CD4-positive, alpha-beta T cell treated with Interleukin-4 for 1 hour (primary cell): Measurements from ENCODE around the gene SIGMAR1.
A peak's percentile ranks its signal among the peaks of the same experiment; 100 is the strongest.

Experiments used
- DNase-seq, 2 donors: peaks; one replicate each; pipeline ENCODE4 v3.0.0-alpha.2; 2020 to 2022

Gene SIGMAR1

GRCh38 chr9:34637356-34638137 is at the start of gene SIGMAR1:
SIGMAR1 (minus strand) TSS chr9:34637787; CDS start chr9:34637697, 90 bp downstream.
- peak; percentile 90 to 96 for DNase-seq

- DNase-seq, result no peak
Measured at GRCh38 chr9:34686732-34687131, 49.1 kb upstream of the SIGMAR1 start.

- DNase-seq, result no peak
Measured at GRCh38 chr9:34686231-34686630, 48.6 kb upstream of the SIGMAR1 start.

GRCh38 chr9:34685591-34685990 is 48.0 kb upstream of the SIGMAR1 start:
- no peak for DNase-seq

GRCh38 chr9:34684816-34685215 is 47.2 kb upstream of the SIGMAR1 start:
- no peak for DNase-seq

GRCh38 chr9:34684145-34684544 is 46.6 kb upstream of the SIGMAR1 start:
- no peak for DNase-seq

GRCh38 chr9:34675869-34676268 is 38.3 kb upstream of the SIGMAR1 start:
- DNase-seq, result no peak

GRCh38 chr9:34675048-34675714 is 37.6 kb upstream of the SIGMAR1 start:
- peak; percentile 54 to 60 for DNase-seq

- no peak for DNase-seq
Measured at GRCh38 chr9:34674440-34674839, 36.9 kb upstream of the SIGMAR1 start.

- no peak for DNase-seq
Measured at GRCh38 chr9:34671307-34671706, 33.7 kb upstream of the SIGMAR1 start.

- DNase-seq, result no peak
Measured at GRCh38 chr9:34669809-34670562, 32.4 kb upstream of the SIGMAR1 start.

- DNase-seq, result peak; percentile 93 to 94
Measured at GRCh38 chr9:34665381-34666250, 28.0 kb upstream of the SIGMAR1 start.

GRCh38 chr9:34665067-34665380 is 27.4 kb upstream of the SIGMAR1 start:
- DNase-seq, result no peak

GRCh38 chr9:34664281-34665066 is 26.9 kb upstream of the SIGMAR1 start:
- peak; percentile 78 to 84 for DNase-seq

- peak; percentile 50 to 82 for DNase-seq
Measured at GRCh38 chr9:34663303-34663605, 25.7 kb upstream of the SIGMAR1 start.

GRCh38 chr9:34662526-34663302 is 25.1 kb upstream of the SIGMAR1 start, which contains the start of gene CCL27:
CCL27 (minus strand) TSS chr9:34662657; CDS start chr9:34662633, 24 bp downstream.
- DNase-seq, result no peak

GRCh38 chr9:34659592-34660253 is 22.1 kb upstream of the SIGMAR1 start:
- DNase-seq, result no peak

GRCh38 chr9:34658461-34658860 is 20.9 kb upstream of the SIGMAR1 start:
- DNase-seq, result no peak

- DNase-seq, result no peak
Measured at GRCh38 chr9:34656992-34657391, 19.4 kb upstream of the SIGMAR1 start.

GRCh38 chr9:34655394-34655793 is 17.8 kb upstream of the SIGMAR1 start:
- DNase-seq, result no peak
